ENCODE data around the gene GRM8.

The GRM8 gene

GRCh38 chr7:126419047-126419446 is 833.7 kb downstream of the GRM8 start:
- no peak for TF ChIP-seq CTCF (IDR thresholded peaks at IDR 0.05; ENCODE audit: low read depth, low read length)
- DNase-seq (ENCODE audit: low read depth in 2 of 2) = no peak

GRCh38 chr7:126411821-126412383 is 840.8 kb downstream of the GRM8 start:
- no peak for TF ChIP-seq CTCF (IDR thresholded peaks at IDR 0.05; ENCODE audit: low read depth, low read length)
- H3K4me3 ChIP-seq (replicated peaks in 1 of 2; ENCODE audit: low read depth in 2 of 2, low read length in 2 of 2) = no peak overlapping the region
- DNase-seq (ENCODE audit: low read depth in 2 of 2) = no peak

More at GRCh38 chr7:126419047-126419446, 833.7 kb downstream of the GRM8 start:
- H3K4me3 ChIP-seq (replicated peaks in 1 of 2; ENCODE audit: low read depth in 2 of 2, low read length in 2 of 2) = no peak overlapping the region

- no peak for DNase-seq (ENCODE audit: low read depth in 2 of 2)
These were observed 841.5 kb downstream of the GRM8 start for GRCh38 chr7:126411032-126411820.

GRCh38 chr7:126403040-126403439 is 849.7 kb downstream of the GRM8 start:
- no peak for DNase-seq (ENCODE audit: low read depth in 2 of 2)
- no peak for TF ChIP-seq CTCF (IDR thresholded peaks at IDR 0.05; ENCODE audit: low read depth, low read length)
- no peak overlapping the region for H3K4me3 ChIP-seq (replicated peaks in 1 of 2; ENCODE audit: low read depth in 2 of 2, low read length in 2 of 2)

More at GRCh38 chr7:126411032-126411820, 841.5 kb downstream of the GRM8 start:
- no peak overlapping the region for H3K4me3 ChIP-seq (replicated peaks in 1 of 2; ENCODE audit: low read depth in 2 of 2, low read length in 2 of 2)
- no peak for TF ChIP-seq CTCF (IDR thresholded peaks at IDR 0.05; ENCODE audit: low read depth, low read length)

- no peak for TF ChIP-seq CTCF (IDR thresholded peaks at IDR 0.05; ENCODE audit: low read depth, low read length)
- no peak overlapping the region for H3K4me3 ChIP-seq (replicated peaks in 1 of 2; ENCODE audit: low read depth in 2 of 2, low read length in 2 of 2)
- DNase-seq (ENCODE audit: low read depth in 2 of 2) = no peak
These were observed 850.8 kb downstream of the GRM8 start for GRCh38 chr7:126401918-126402317.

- H3K4me3 ChIP-seq (replicated peaks in 1 of 2; ENCODE audit: low read depth in 2 of 2, low read length in 2 of 2) = no peak overlapping the region
- no peak for DNase-seq (ENCODE audit: low read depth in 2 of 2)
- TF ChIP-seq CTCF (IDR thresholded peaks at IDR 0.05; ENCODE audit: low read depth, low read length) = no peak
These were observed 853.8 kb downstream of the GRM8 start for GRCh38 chr7:126398851-126399529.

Measured in cardiac fibroblast (primary cell).